PFSK-1 (cell line): ENCODE measurements around the gene SEPTIN11.

Experiments
- POLR2AphosphoS5 ChIP-seq: IDR thresholded peaks from 2 replicates; pipeline ENCODE4 v1.6.1; 2012; ENCODE audit warnings: low read depth, mild to moderate bottlenecking, control low read depth, low read length, moderate library complexity
- REST ChIP-seq, 2 experiments: IDR thresholded peaks; 2 replicates each; pipeline versions ENCODE4 v1.6.1 to v1.8.0; 2011 to 2012; ENCODE audit warnings: low read depth in 2 of 2, low read length in 2 of 2, control low read depth in 1 of 2, inconsistent platforms in 1 of 2, mild to moderate bottlenecking in 1 of 2, moderate library complexity in 1 of 2; ENCODE audit not compliant: insufficient read depth in 1 of 2
- TAF1 ChIP-seq: IDR thresholded peaks from 2 replicates; pipeline ENCODE4 v1.6.1; 2012; ENCODE audit warnings: low read length, control low read depth, borderline replicate concordance; ENCODE audit not compliant: insufficient read depth

- TF ChIP-seq POLR2AphosphoS5 (no peak), REST (IDR thresholded peaks at IDR 0.05; ENCODE audit: insufficient read depth in 1 of 2, low read depth in 2 of 2, low read length in 2 of 2) (no peak), TAF1 (no peak)
Measured at GRCh38 chr4:76904646-76905190, 44.8 kb upstream of the SEPTIN11 start.
